Keratinocyte (primary cell): ENCODE results near the gene NAA16. TPM values are rescaled to one million over a fixed set of nuclear protein-coding genes. Genes with fewer than 3 reads are reported as not detected.

Source experiments
- DNase-seq: peaks from one replicate; pipeline ENCODE4 v3.0.0-alpha.2; 2011; ENCODE audit warnings: low read depth, missing footprints, low spot score
- FAIRE-seq: peaks from 2 replicates; lab custom pipeline; 2011; peaks lifted over from hg19 to GRCh38; lab: Jason Lieb, UNC
- H2AFZ ChIP-seq: 2 replicates; pipeline ENCODE4 v1.6.0; 2012; ENCODE audit warnings: low read length, control low read depth, inconsistent platforms; ENCODE audit not compliant: control insufficient read depth
- H3K27ac ChIP-seq: 2 replicates; pipeline ENCODE4 v1.5.1; 2011; ENCODE audit warnings: low read length; ENCODE audit not compliant: control insufficient read depth, insufficient read depth
- H3K27me3 ChIP-seq: 3 replicates; pipeline ENCODE4 v1.6.0; 2011; ENCODE audit warnings: low read length; ENCODE audit not compliant: control insufficient read depth, insufficient read depth; ENCODE audit errors: extremely low read depth
- H3K36me3 ChIP-seq, 2 experiments: 2 replicates in 1 of 2; 3 replicates in 1 of 2; pipeline ENCODE4 v1.5.1; 2011; ENCODE audit warnings: low read length in 2 of 2, mild to moderate bottlenecking in 1 of 2; ENCODE audit not compliant: control insufficient read depth in 2 of 2, insufficient read depth in 2 of 2; ENCODE audit errors: extremely low read depth in 1 of 2
- H3K4me1 ChIP-seq: 3 replicates; pipeline ENCODE4 v1.5.1; 2011; ENCODE audit warnings: low read length; ENCODE audit not compliant: control insufficient read depth, insufficient read depth; ENCODE audit errors: extremely low read depth
- H3K4me2 ChIP-seq: 3 replicates; pipeline ENCODE4 v1.6.0; 2011; ENCODE audit warnings: low read depth, low read length; ENCODE audit not compliant: control insufficient read depth, insufficient read depth; ENCODE audit errors: extremely low read depth
- H3K4me3 ChIP-seq, 3 experiments: fragments of 200-600 bp in 1 of 3; sonication (generic) in 1 of 3; 2 replicates in 2 of 3; 3 replicates in 1 of 3; pipeline ENCODE4 v1.5.1; 2011 to 2016; ENCODE audit warnings: low read length in 3 of 3, mild to moderate bottlenecking in 3 of 3, control low read depth in 2 of 3, inconsistent platforms in 1 of 3, low read depth in 1 of 3, mixed read lengths in 1 of 3, mixed run types in 1 of 3, moderate library complexity in 1 of 3; ENCODE audit not compliant: control insufficient read depth in 2 of 3, insufficient read depth in 2 of 3; ENCODE audit errors: extremely low read depth in 1 of 3
- H3K79me2 ChIP-seq: 2 replicates; pipeline ENCODE4 v1.6.0; 2012; ENCODE audit warnings: low read length; ENCODE audit not compliant: control insufficient read depth, insufficient read depth
- H3K9ac ChIP-seq: 3 replicates; pipeline ENCODE4 v1.6.0; 2011; ENCODE audit warnings: low read length; ENCODE audit not compliant: control insufficient read depth, insufficient read depth; ENCODE audit errors: extremely low read depth
- H3K9me1 ChIP-seq: 3 replicates; pipeline ENCODE4 v1.6.0; 2011; ENCODE audit warnings: low read length; ENCODE audit not compliant: control insufficient read depth, insufficient read depth; ENCODE audit errors: extremely low read depth
- H3K9me3 ChIP-seq: 2 replicates; pipeline ENCODE4 v1.5.1; 2012; ENCODE audit warnings: low read depth, low read length; ENCODE audit not compliant: control insufficient read depth
- H4K20me1 ChIP-seq: 3 replicates; pipeline ENCODE4 v1.6.0; 2011; ENCODE audit warnings: low read length; ENCODE audit not compliant: control insufficient read depth, insufficient read depth; ENCODE audit errors: extremely low read depth
- EZH2 ChIP-seq: IDR thresholded peaks from one replicate; pipeline ENCODE4 v1.6.1; 2012; ENCODE audit warnings: inconsistent platforms, mild to moderate bottlenecking, low read length, moderate library complexity
- dilution Hi-C: fragments of 300-500 bp; cut with MboI; formaldehyde crosslinking; loops from one replicate; pipeline ENCODE4 v1.7.0; 2020; ENCODE audit warnings: low sequenced_read_pairs; ENCODE audit not compliant: extremely low pct_ligation_motif_present
- polyA plus RNA-seq, 5 experiments: library from polyadenylated mRNA; depleted of rRNA in 3 of 5; stranded (reverse) in 3 of 5; stranded (forward) in 1 of 5; unstranded in 1 of 5; fragments of >200 nt; gene quantifications; 1 replicate in 1 of 5; 2 replicates in 3 of 5; 3 replicates in 1 of 5; pipeline versions ENCODE4 v1.2.1 to v1.2.3, GENCODE V29; 2011 to 2012; ENCODE audit warnings: missing spikeins in 2 of 5, low read depth in 1 of 5, low replicate concordance in 1 of 5
- TF ChIP-seq, protein P1 (sequence below), 3 experiments: IDR thresholded peaks in 1 of 3; conservative IDR thresholded peaks in 1 of 3; optimal IDR thresholded peaks in 1 of 3; 2 replicates in 2 of 3; 3 replicates in 1 of 3; pipeline versions ENCODE3 to v1.5.1; 2011; ENCODE audit warnings: low read length in 3 of 3, mild to moderate bottlenecking in 3 of 3, moderate library complexity in 2 of 3, control low read depth in 1 of 3, inconsistent platforms in 1 of 3; ENCODE audit not compliant: insufficient read depth in 2 of 3; ENCODE audit errors: extremely low read depth in 1 of 3

NAA16 gene
- polyA plus RNA-seq, 1 donor (not counting 4 experiments of a cell fraction or from before 2014, with no cell fraction given), result 12.0 TPM

DNA sequence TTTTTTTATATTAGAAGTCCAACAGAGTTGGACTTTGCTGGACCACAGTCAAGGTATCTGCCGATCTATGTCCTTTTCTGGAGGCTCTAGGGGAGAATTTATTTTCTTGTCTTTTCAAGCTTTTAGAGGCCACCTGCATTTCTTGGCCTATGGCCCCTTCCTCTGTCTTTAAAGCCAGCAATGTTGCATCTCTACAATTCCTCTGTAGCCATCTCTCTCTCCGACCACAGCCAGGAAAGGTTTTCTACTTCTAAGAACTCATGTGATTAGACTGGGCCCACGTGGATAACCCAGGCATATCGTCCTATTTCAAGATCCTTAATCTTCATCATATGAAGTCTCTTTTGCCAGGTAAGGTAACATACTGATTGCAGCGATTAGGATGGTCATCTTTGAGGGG, 102.8 kb downstream of the NAA16 start:
- Histone ChIP-seq H3K9me3 (no peaks in the 10 kb centered on the region), H4K20me1 (no peaks in the 10 kb centered on the region), H3K4me1 (peaks cover 3% of the 10 kb centered on the region), H3K27me3 (no peaks in the 10 kb centered on the region), H3K4me2 (no peak overlapping the region), H3K4me3 (no peak overlapping the region), H3K9me1 (no peaks in the 10 kb centered on the region), H3K9ac (no peak overlapping the region), H3K79me2 (no peaks in the 10 kb centered on the region), H3K36me3 (no peaks in the 10 kb centered on the region), H3K27ac (no peak overlapping the region), H2AFZ (no peak overlapping the region)
- no peak for TF ChIP-seq EZH2
- TF ChIP-seq, protein P1, sequence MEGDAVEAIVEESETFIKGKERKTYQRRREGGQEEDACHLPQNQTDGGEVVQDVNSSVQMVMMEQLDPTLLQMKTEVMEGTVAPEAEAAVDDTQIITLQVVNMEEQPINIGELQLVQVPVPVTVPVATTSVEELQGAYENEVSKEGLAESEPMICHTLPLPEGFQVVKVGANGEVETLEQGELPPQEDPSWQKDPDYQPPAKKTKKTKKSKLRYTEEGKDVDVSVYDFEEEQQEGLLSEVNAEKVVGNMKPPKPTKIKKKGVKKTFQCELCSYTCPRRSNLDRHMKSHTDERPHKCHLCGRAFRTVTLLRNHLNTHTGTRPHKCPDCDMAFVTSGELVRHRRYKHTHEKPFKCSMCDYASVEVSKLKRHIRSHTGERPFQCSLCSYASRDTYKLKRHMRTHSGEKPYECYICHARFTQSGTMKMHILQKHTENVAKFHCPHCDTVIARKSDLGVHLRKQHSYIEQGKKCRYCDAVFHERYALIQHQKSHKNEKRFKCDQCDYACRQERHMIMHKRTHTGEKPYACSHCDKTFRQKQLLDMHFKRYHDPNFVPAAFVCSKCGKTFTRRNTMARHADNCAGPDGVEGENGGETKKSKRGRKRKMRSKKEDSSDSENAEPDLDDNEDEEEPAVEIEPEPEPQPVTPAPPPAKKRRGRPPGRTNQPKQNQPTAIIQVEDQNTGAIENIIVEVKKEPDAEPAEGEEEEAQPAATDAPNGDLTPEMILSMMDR (optimal IDR thresholded peaks at IDR 0.05 in 1 of 3, IDR thresholded peaks at IDR 0.05 in 1 of 3, conservative IDR thresholded peaks at IDR 0.05 in 1 of 3; ENCODE audit: extremely low read depth in 1 of 3, insufficient read depth in 2 of 3, low read length in 3 of 3), result no peak
- no peak for DNase-seq
- no peak for FAIRE-seq
- dilution Hi-C loops, result no loop called here

- dilution Hi-C loops, result no loop called here
- H4K20me1 ChIP-seq, result no peaks in the 10 kb centered on the region
These were observed 105.2 kb downstream of the NAA16 start for GRCh38 chr13:41416276-41416675.

More at GRCh38 chr13:41416276-41416675, 105.2 kb downstream of the NAA16 start:
- Histone ChIP-seq H3K9me1 (no peaks in the 10 kb centered on the region), H2AFZ (no peak overlapping the region), H3K9me3 (no peaks in the 10 kb centered on the region), H3K79me2 (no peaks in the 10 kb centered on the region), H3K27me3 (no peaks in the 10 kb centered on the region), H3K4me2 (no peak overlapping the region), H3K4me1 (peaks cover 3% of the 10 kb centered on the region), H3K9ac (no peak overlapping the region), H3K4me3 (no peak overlapping the region), H3K27ac (no peak overlapping the region), H3K36me3 (no peaks in the 10 kb centered on the region)
- FAIRE-seq (no peak), DNase-seq (no peak)
- no peak for TF ChIP-seq EZH2
- TF ChIP-seq, protein P1 (optimal IDR thresholded peaks at IDR 0.05 in 1 of 3, IDR thresholded peaks at IDR 0.05 in 1 of 3, conservative IDR thresholded peaks at IDR 0.05 in 1 of 3; ENCODE audit: extremely low read depth in 1 of 3, insufficient read depth in 2 of 3, low read length in 3 of 3), result no peak
